ENCODE results near the gene AUTS2.

DNA sequence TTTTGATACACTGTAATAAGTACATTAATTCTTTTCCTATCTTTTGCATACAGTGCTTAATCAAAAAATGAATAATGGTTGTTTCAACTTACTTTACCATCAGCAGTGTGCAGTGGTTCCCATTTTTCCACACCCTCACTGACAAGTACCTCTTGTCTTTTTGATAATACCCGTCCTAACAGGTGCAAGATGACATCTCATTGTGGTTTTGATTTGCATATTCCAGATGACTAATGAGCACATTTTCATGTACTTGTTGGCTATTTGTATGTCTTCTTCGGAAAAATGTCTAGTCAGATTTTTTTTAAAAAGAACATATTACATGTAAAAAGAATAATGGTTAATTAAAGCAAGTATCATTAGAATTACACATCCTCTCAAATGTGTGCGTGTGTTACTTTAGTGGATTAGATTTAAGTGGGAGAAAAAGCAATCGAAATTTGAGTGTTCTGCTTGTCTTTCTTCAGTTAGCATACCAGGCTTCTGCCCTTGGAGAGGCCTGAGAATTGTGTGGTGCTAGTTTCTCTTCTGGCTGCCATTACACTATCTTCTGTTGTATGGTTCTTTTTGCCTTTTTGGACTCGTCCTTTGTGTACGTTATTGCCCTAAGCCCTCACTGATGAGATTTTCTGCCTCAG lies 291.2 kb downstream of the AUTS2 start:
- TF ChIP-seq POLR2A (IDR thresholded peaks at IDR 0.05) = no peak
- TF ChIP-seq, protein P1, sequence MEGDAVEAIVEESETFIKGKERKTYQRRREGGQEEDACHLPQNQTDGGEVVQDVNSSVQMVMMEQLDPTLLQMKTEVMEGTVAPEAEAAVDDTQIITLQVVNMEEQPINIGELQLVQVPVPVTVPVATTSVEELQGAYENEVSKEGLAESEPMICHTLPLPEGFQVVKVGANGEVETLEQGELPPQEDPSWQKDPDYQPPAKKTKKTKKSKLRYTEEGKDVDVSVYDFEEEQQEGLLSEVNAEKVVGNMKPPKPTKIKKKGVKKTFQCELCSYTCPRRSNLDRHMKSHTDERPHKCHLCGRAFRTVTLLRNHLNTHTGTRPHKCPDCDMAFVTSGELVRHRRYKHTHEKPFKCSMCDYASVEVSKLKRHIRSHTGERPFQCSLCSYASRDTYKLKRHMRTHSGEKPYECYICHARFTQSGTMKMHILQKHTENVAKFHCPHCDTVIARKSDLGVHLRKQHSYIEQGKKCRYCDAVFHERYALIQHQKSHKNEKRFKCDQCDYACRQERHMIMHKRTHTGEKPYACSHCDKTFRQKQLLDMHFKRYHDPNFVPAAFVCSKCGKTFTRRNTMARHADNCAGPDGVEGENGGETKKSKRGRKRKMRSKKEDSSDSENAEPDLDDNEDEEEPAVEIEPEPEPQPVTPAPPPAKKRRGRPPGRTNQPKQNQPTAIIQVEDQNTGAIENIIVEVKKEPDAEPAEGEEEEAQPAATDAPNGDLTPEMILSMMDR (IDR thresholded peaks at IDR 0.05) = no peak
